Endodermal cell (in vitro differentiated cells): ENCODE data around the gene LRRFIP1. TPM values are rescaled to one million over a fixed set of nuclear protein-coding genes. Genes with fewer than 3 reads are reported as not detected.

Experiments used
- DNase-seq: peaks from one replicate; pipeline ENCODE4 v3.0.0-alpha.2; 2017
- H3K27ac ChIP-seq: 2 replicates; pipeline ENCODE4 v1.5.1; 2013; ENCODE audit warnings: mild to moderate bottlenecking, low read depth, low read length, moderate library complexity
- H3K27me3 ChIP-seq: 2 replicates; pipeline ENCODE4 v1.6.1; 2013; ENCODE audit warnings: mild to moderate bottlenecking, low read length, moderate library complexity; ENCODE audit not compliant: insufficient read depth, control insufficient read depth, poor library complexity, severe bottlenecking
- H3K36me3 ChIP-seq: 2 replicates; pipeline ENCODE4 v1.7.0; 2013; ENCODE audit warnings: mild to moderate bottlenecking, low read length, moderate library complexity; ENCODE audit not compliant: control insufficient read depth, insufficient read depth
- H3K4me1 ChIP-seq: one replicate; pipeline ENCODE4 v1.7.0; 2013; ENCODE audit warnings: low read length; ENCODE audit not compliant: control insufficient read depth, insufficient read depth
- H3K4me3 ChIP-seq: 2 replicates; pipeline ENCODE4 v1.5.1; 2013; ENCODE audit warnings: mild to moderate bottlenecking, low read length, moderate library complexity
- H3K9ac ChIP-seq: 2 replicates; pipeline ENCODE4 v1.6.1; 2013; ENCODE audit warnings: mild to moderate bottlenecking, low read length, moderate library complexity; ENCODE audit not compliant: poor library complexity, severe bottlenecking; ENCODE audit errors: extremely low read depth
- H3K9me3 ChIP-seq: 2 replicates; pipeline ENCODE4 v1.6.1; 2013; ENCODE audit warnings: mild to moderate bottlenecking, low read length, moderate library complexity; ENCODE audit not compliant: control insufficient read depth
- H3K27ac Mint-ChIP-seq: 2 replicates; pipeline ENCODE4 v1.8.0; 2020; ENCODE audit warnings: mixed read lengths
- H3K27me3 Mint-ChIP-seq: 2 replicates; pipeline ENCODE4 v1.8.0; 2021; ENCODE audit warnings: mild to moderate bottlenecking, mixed read lengths; ENCODE audit not compliant: insufficient read depth
- H3K36me3 Mint-ChIP-seq: 2 replicates; pipeline ENCODE4 v1.8.0; 2020; ENCODE audit warnings: low read depth, mixed read lengths
- H3K4me1 Mint-ChIP-seq: 2 replicates; pipeline ENCODE4 v1.8.0; 2020; ENCODE audit warnings: mixed read lengths
- H3K4me3 Mint-ChIP-seq: 2 replicates; pipeline ENCODE4 v1.8.0; 2020; ENCODE audit warnings: mild to moderate bottlenecking, moderate library complexity, mixed read lengths
- H3K9me3 Mint-ChIP-seq: 2 replicates; pipeline ENCODE4 v1.8.0; 2020; ENCODE audit warnings: mild to moderate bottlenecking, mixed read lengths
- WGBS, 2 experiments: methylation state at CpG; one replicate each; pipeline versions ENCODE4 v1.1.5 to v1.1.7; 2013; ENCODE audit warnings: missing lambda C conversion rate in 2 of 2, mixed read lengths in 1 of 2; ENCODE audit not compliant: insufficient coverage in 1 of 2, insufficient read length in 1 of 2; 5-methylcytosine and 5-hydroxymethylcytosine counted together
- total RNA-seq, 2 donors: library from RNA; stranded (reverse); fragmentation: NEBNext Ultra II Directional in 1 of 2; extraction: Animal tissue kit (Norgen Biotek cat#: 25700) in 1 of 2; gene quantifications; 2 replicates in 1 of 2; 3 replicates in 1 of 2; pipeline ENCODE4 v1.2.1, GENCODE V29; 2021
- TF ChIP-seq, protein P1 (sequence below): fragments of 200-600 bp; sonication (generic); conservative IDR thresholded peaks from 2 replicates; pipeline ENCODE4 v1.5.0; 2021; ENCODE audit warnings: antibody characterized with exemption, mild to moderate bottlenecking

Gene LRRFIP1
- total RNA-seq, 2 donors from 2014 or later = 102 to 132 TPM

DNA sequence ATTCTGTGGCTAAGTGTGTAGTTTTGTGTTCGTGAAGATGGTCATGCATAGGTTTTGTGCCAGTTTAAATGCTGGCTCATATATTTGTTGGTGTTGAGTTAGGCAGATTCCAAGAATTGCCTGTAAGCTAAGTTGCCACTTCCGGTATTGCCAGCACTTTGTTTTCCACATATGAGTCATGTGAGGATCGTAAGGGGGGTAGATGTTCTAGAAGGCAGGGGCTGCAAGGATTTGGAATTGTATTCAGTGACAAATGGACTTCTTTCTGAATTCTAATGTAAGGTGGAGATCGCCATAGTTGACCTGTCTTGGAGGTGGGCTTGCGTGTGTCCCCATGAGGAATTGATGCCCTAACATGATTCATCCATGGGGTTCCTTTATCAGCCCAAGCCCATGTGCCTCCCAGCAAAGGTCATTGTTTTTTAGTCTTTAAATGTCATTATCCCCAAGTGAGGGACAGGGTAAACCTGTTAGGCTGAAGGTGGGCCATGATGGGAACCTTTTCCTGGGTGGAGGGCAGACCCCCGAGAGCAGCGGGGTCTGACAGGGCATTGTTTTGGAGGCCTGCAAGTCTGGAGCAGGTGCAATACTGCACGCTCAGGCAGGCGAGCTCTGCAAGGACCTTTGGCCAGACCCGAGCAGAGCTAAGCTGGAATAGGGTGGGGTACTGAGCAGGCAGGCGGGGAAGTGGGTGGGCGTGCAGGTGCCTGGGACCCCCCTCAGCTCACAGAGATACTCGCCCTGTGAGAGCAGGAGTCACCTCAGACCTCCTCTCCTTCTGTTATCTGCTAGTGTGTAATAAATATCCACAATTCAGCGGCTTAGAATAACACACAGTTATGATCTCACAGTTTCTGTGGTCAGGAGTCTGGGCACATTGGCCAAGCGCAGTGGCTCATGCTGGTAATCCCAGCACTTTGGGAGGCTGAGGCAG lies 77.4 kb downstream of the LRRFIP1 start:
- H3K4me1 Mint-ChIP-seq = peaks cover 43% of the 10 kb centered on the region
- peaks cover 48% of the 10 kb centered on the region for H3K36me3 ChIP-seq

DNA sequence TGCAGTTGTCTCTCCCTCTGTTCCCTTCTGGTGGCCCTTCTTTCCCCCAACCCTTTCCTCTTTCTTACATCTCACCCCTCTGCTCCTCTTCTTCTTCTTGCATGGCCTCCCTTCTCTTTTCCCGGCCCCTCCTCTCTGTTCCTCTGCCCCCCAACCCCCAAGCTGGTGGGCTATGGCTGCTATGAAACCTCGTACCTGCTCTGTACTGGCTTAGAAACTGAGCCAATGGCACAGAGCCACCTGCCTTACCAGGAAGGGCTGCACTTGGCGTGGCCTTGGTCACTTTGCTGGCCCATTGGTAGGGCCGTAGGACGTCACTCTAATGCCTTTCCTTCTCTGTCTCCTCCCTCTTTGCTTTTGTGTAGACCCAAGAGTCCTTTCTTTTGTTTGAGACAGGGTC lies 78.9 kb downstream of the LRRFIP1 start:
- Mint-ChIP-seq H3K27me3 (no peaks in the 10 kb centered on the region), H3K36me3 (peaks cover 26% of the 10 kb centered on the region), H3K9me3 (no peaks in the 10 kb centered on the region), H3K27ac (no peak overlapping the region), H3K4me3 (no peak overlapping the region), H3K4me1 (peaks cover 31% of the 10 kb centered on the region)
- WGBS, 2 experiments = 96 to 98% methylated on average over 4 to 5 of the region's 5 CpGs
- Histone ChIP-seq H3K9ac (no peak overlapping the region), H3K27me3 (no peaks in the 10 kb centered on the region), H3K27ac (no peak overlapping the region), H3K9me3 (no peaks in the 10 kb centered on the region), H3K36me3 (peaks cover 48% of the 10 kb centered on the region), H3K4me3 (no peak overlapping the region), H3K4me1 (peaks cover 24% of the 10 kb centered on the region)
- no peak for DNase-seq
- TF ChIP-seq, protein P1, sequence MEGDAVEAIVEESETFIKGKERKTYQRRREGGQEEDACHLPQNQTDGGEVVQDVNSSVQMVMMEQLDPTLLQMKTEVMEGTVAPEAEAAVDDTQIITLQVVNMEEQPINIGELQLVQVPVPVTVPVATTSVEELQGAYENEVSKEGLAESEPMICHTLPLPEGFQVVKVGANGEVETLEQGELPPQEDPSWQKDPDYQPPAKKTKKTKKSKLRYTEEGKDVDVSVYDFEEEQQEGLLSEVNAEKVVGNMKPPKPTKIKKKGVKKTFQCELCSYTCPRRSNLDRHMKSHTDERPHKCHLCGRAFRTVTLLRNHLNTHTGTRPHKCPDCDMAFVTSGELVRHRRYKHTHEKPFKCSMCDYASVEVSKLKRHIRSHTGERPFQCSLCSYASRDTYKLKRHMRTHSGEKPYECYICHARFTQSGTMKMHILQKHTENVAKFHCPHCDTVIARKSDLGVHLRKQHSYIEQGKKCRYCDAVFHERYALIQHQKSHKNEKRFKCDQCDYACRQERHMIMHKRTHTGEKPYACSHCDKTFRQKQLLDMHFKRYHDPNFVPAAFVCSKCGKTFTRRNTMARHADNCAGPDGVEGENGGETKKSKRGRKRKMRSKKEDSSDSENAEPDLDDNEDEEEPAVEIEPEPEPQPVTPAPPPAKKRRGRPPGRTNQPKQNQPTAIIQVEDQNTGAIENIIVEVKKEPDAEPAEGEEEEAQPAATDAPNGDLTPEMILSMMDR = no peak

More for the DNA sequence above, 77.4 kb downstream of the LRRFIP1 start:
- no peaks in the 10 kb centered on the region for H3K27me3 ChIP-seq
- Mint-ChIP-seq H3K4me3 (no peak overlapping the region), H3K27me3 (no peaks in the 10 kb centered on the region), H3K27ac (peak overlapping the region; percentile 31), H3K36me3 (peaks cover 19% of the 10 kb centered on the region), H3K9me3 (no peaks in the 10 kb centered on the region)
- DNase-seq = no peak
- no peak overlapping the region for H3K4me3 ChIP-seq
- H3K4me1 ChIP-seq = peaks cover 29% of the 10 kb centered on the region
- 95 to 97% methylated on average over 9 to 15 of the region's 15 CpGs for WGBS, 2 experiments
- TF ChIP-seq, protein P1 = no peak
- H3K27ac ChIP-seq = no peak overlapping the region
- no peak overlapping the region for H3K9ac ChIP-seq
- H3K9me3 ChIP-seq = no peaks in the 10 kb centered on the region

DNA sequence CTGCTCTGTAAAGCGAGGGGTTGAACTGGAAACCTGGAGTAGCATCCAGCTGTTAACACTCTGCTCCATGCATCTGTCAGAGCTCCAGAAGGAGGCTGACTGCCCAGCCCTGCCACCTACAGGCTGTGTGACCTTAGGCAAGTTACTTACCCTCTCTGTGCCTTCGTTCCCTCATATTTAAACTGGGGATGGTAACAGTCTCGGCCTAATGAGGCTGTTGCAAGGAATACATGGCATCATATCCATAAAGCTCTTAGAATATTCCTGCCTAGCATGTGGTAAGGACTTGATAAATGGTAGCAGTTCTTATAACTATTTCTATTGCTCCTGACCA lies 80.6 kb downstream of the LRRFIP1 start:
- Mint-ChIP-seq H3K9me3 (no peaks in the 10 kb centered on the region), H3K36me3 (peaks cover 34% of the 10 kb centered on the region), H3K27ac (no peak overlapping the region), H3K4me1 (peaks cover 16% of the 10 kb centered on the region), H3K27me3 (no peaks in the 10 kb centered on the region), H3K4me3 (no peak overlapping the region)
- WGBS, 2 experiments = 90 to 98% methylated on average over 3 of the region's 3 CpGs
- no peak overlapping the region for H3K27ac ChIP-seq
- peaks cover 64% of the 10 kb centered on the region for H3K36me3 ChIP-seq
- H3K9ac ChIP-seq = no peak overlapping the region
- H3K4me3 ChIP-seq = no peak overlapping the region
- H3K27me3 ChIP-seq = no peaks in the 10 kb centered on the region
- DNase-seq = no peak
- H3K9me3 ChIP-seq = no peaks in the 10 kb centered on the region
- peaks cover 8% of the 10 kb centered on the region for H3K4me1 ChIP-seq
- TF ChIP-seq, protein P1 = no peak
